MV-4-11 (cell line): ENCODE results near the gene SIGLEC1.

Experiments used
- DNase-seq: peaks from one replicate; lab custom pipeline; 2025; lab: John Stamatoyannopoulos, UW

The SIGLEC1 gene

DNA sequence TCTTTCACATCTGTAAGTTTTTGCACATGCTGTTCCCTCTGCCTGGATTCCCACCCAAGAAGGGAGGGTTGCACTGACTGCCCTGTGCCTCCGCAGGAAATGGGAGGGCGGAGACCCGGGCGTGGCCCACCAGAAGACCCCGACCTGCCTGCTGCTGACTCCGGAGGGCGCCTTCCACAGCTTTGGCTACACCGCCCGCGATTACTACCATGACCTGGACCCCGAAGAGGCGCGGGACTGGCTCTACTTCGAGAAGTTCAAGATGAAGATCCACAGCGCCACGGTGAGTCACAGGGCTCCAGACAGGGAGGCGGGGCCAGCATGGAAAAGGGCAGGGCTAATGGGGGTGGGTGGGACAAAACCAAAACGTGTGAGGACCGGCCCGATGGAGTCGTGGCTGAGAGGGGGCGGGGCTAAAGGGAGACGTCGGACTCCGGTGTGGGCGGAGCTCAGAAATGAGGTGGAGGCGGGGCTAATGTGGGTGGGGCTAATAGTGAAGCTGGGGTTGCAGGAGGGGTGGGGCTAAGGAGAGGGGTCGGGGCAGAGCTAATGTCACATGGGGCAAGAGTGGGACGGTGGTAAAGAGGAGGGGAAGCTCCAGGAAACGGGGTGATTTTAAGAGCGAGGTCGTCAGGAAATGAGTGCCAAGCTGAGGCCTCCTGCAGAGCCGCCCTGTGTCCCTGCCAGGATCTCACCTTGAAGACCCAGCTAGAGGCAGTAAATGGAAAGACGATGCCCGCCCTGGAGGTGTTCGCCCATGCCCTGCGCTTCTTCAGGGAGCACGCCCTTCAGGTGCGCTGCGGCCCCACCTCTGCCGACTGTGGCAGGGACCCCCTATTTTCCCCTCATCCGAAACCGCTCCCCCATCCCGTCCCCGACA, 32.6 kb upstream of the SIGLEC1 start:
- peak; percentile 74 for DNase-seq

DNA sequence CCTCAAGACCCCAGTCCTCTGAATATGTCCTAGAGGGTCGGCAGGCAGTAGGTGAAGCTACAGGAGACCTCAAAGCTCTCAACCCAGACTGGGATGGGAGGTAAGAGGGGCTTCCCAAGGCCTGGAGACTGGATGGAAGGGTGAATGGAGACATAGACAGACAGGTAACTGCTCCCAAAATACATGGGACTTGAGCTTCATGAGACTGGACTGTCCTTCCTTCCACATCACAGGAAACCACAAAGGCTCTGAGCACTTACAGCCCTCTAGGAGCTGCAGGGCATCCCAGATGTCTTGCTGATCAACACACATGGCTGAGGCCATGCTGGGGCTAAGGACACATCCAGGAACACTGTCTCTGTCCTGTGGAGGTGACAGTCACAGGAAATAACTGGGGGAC, 31.6 kb upstream of the SIGLEC1 start:
- no peak for DNase-seq

DNA sequence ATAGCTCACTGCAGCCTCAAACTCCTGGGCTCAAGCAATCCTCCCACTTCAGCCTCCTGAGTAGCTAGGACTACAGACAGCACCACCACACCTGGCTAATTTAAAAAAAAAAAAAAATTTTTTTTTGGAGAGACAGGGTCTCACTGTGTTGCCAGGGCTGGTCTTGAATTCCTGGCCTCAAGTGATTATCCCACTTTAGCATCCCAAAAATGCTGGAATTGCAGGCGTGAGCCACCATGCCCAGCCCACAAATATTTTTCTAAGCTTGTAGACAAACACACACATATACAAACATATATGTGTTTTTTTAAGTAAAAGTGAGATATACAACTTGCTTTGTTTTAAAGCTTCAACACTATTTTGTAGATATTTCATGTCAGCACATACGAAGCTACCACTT, 30.9 kb upstream of the SIGLEC1 start:
- DNase-seq: no peak

DNA sequence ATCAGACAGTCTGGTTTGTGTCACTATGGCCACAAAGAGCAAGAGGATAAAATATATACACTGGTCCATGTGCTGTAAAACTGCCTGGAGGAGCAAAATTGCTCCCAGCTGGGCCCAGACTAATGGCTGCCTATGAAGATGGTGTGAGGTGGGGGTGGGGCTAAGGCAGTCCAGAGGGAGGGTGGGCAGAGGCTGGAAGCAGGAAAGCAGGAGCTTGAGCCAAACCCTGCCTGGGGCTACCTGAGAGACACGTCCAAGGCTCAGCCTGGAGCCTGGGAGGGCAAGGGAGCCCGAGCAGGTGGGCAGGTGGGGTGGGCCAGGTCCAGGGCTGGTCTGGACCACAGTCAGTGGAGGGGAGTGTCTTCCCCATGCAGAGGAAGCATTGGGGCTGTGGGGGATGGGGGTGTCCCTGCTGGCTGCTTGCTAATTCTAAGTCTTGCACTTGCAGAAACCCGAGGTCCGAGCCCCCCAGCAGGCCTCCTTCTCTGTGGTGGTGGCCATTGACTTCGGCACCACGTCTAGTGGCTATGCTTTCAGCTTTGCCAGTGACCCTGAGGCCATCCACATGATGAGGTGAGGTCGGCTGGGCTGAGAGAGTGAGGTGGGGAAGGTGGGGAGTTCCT, 29.5 kb upstream of the SIGLEC1 start:
- no peak for DNase-seq

DNA sequence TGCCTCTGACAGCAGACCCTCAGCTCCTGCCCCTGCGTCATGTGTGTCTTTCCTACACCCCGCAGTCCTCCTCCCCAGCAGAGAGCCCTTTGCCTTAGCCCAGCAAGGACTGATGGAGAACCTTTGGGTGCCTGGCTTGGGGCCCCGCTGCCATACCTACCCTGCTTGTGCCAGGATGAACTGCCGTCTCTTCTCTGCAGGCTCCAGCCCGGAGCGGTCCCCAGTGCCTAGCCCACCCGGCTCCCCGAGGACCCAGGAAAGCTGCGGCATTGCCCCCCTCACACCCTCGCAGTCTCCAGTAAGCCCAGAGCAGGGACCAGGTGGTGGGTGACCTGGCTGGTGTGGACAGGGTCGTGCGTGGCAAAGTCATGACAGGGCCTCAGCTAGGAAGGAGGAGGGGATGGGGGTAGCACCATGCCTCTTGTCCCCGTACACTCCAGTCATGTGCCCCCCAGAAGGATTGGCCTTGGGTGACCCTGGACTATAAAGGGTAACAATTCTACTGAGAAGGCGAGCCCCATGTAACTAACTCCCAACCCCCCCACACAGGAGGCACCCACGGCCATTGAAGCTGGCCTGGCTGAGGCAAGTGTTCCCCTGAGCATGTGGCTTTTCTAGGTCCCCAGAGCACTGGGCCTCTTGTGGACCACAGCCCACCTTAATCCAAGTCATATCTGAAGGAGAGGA, 28.4 kb upstream of the SIGLEC1 start:
- DNase-seq: no peak

DNA sequence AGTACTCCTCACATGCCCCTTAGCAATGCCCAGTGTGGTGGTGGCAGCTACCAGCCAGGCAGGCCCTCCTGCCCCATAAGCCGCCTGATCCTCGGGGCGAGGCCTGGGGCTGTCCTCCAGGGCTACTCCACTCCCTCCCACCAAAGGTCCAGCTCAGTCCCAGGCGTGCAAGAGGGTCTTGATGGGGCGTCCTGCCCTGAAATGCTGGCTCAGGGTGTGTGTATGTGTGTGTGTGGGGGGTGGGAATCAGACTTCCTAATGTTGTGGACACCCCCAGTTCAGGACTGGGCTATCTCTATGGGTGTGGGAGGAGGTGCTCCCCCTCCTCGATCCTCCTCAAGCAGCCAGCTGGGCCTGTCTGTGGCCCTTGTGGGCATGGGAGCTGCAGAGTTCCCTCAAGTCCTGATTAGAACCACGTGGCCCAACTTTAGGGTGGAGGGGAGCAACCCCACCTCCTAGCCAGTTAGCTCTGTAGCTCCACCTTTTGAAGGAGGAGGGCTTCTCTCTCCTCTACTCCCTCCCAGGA, 27.6 kb upstream of the SIGLEC1 start:
- no peak for DNase-seq

DNA sequence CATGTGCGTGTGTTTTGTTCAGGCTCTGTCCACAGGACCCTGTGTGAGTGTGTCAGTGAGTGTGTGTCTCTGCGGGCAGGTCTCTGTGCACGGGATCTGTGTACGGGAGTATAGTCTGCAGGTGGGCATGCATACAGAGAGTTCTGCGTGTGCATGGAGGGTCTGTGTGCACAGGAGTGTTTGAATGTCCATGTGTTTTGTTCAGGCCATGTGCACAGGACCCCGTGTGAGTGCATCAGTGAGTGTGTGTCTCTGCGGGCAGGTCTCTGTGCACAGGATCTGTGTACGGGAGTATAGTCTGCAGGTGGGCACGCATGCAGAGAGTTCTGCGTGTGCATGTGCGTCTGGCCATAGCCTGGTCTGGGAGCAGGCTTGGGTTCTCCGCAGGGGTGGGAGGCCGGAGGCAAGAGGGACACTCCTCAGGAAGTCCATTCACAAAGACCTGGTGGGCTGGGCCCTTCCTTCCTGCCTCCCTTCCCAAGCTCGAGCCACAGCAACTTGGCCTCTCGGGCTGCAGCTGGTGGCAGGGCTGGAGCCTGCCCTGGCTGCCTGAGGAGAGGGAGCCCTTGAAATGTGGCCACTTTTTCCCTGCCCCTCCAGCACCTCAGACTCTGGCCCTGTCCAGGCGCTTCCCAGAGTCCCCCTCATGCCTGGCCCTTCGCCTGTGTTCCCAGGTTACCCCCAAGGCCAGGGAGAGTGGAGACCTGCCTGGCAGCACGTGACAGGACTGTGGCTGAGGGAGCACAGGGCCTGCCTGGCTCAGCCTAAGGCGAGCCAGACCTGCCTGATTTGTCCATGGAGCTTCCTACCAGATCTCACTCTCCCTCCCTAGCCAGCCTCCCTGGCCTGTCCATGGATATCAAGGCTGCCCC, 26.9 kb upstream of the SIGLEC1 start:
- DNase-seq: no peak

DNA sequence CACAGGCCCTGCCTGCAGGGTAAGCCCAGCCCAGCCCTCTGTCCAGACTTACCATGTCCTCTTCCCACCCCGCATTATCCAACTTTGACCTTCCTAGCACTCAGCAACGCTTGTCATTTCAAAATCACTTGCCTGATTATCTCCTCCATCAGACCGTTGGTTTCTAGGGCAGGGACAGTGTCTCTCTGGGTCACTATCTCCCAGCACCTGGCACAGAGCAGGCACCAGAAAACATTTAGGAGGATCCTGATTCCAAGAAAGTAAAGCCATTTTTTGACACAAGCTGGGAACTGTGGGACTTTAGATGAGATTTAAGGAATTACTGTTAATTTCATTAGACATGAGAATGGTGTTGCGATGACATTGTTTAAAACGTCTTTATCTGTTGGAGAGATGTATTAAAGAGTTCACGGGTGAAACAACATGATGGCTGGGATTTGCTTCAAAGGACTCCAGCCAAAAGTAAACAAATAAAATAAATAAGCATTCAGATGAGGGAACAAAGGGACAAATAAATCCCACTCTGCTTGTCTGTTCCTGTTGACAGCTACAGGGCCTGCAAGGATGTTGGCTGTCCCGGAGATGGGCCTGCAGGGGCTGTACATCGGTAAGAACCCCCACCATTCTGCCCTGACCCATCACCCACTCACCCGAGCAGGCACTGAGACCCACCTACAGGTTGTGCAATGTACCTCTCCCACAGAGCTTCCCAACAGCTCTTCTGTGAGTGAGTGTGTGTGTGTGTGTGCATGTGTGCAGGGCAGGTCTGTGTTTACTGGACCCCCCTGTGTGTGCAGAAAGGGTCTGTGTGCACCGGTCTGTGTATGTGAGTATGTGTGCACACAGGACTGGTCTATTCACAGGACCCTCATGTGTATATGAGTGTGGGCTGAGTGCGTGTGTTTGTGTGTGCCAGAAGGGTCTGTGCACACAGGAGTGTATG, 26.0 kb upstream of the SIGLEC1 start:
- no peak for DNase-seq

DNA sequence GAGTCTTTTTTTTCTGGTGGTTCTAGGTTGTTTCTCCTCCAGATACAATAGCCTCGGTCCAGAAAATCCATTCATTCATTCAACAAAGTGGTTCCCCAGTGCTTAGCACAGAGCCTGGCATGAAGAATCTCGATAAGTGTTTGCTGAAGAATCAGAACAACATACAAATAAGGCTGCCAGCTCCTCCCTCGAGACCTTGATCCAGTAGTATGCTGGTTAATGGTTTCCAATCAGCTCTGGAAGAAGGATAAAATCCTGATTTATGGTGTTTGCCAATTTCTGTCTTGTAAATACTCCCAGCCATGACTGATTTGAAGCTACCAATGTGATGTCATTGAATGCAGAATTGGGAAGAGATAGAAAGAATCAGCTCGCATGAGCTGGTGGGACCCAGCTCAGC, 23.4 kb upstream of the SIGLEC1 start:
- no peak for DNase-seq

DNA sequence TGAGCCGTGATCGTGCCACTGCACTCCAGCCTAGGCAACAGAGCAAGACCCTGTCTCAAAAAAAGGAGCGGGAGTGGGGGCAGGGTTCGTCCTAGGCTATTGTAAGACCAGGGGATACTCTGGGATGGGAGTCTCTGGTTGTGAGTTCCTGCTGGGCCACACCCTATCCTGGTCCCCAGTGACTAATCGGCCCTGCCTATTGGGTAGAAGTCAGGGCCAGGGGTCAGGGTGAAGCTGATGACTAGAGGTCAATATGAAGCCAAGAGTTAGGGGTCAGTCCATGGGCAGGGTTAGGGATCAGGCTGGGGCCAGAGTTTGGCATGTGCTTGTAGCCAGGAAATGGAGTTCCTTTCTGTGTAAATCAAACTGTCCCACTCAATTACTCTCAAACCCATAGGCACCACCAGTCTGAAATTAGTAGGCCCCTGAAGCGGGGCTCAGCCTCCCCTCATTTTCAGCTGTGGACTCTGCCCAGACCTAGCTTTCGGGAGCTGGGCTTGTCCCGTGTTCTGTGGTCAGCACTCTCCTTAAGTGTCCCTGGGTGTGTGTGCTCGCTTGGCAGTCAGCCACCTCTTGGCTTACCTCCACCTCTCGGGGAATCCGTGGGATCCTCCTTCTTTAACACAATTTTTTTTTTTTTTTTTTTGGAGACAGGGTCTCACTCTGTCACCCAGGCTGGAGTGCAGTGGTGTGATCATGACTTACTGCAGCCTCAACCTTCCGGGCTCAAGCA, 21.9 kb upstream of the SIGLEC1 start:
- no peak for DNase-seq

DNA sequence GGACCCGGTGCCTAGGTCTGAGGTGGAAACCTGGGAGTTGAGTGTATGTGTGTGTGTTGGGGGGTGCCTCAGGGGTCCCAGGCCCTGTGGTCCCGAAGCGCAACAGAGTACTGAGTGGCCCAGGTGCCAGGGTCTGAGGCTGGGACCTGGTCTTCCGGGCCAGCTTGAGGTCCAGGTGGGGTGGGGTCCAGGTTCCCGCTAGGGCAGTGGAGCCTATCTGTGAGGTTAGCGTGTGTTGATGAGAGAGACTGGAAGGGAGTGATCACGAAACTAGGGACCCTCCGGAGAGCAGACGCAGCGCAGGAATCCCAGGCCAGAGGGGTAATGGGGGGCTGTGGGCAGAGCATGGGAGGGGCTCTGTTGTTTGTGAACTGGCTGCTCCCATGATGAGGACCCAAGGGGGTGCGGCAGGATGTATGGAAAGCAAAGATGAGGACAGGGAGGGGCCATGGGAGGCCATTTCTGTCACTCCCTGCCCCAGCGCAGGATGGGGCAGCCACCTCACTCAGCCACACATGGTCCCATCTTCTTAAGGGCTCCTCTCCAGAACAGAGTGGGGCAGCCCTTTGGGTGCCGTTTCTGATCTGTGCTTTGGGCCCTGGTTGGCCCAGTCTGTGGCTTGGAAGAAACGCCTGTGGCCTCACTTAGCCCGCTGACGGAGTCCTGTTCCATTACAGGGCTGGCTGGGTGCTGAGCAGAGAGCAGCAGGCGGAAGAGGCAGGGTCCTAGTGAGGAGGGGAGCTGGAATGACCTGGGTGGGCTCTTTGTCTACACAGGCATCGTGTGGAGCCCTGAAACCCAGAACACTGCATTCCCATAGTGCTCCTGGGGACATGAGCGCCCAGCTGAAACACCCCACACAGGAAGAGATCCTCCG, 21.0 kb upstream of the SIGLEC1 start:
- DNase-seq: no peak

DNA sequence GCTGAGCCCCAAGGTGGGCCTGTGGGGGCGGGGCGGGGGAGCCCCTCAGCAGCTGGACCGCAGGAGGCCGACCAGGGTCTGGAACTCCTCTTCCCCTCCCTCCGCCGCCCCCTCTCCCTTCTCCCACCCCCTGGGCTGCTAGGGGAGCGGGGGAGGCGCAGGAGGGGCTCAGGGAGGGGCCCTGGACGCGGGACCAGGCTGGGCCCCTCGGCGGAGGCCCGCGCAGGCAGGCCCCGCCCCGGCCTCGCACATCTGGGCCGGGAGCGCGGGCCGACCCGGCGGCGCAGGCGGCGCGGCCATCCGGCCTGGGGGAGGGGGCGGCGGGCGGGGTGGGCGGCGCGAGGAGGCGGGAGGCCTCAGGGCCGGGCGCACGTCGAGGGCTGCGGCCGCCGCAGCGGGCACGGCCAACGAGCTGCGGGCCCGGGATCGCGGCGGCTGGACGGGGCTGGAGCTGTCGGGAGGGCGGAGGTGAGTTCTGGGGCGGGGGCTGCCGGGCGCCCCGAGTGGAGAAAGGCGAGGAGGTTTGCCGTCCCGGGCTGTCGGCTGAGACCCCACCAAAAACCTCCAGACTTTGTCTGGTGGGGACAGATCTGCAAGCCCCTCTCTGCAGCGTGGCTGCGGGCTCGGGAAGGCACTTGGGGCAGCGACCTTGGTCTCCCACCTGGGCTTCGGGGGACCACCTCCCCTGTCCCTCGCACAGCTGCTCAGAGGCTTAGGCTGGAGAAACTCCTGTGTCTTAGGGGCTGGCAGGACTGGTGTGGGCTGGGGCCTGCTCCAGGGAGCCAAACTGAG, 20.1 kb upstream of the SIGLEC1 start, which contains the start of gene HSPA12B:
Gene HSPA12B, plus strand, starts transcription at position 359 of the 792 bp plus-strand sequence. CDS start 5,990 bp downstream, outside the sequence.
- DNase-seq: no peak

DNA sequence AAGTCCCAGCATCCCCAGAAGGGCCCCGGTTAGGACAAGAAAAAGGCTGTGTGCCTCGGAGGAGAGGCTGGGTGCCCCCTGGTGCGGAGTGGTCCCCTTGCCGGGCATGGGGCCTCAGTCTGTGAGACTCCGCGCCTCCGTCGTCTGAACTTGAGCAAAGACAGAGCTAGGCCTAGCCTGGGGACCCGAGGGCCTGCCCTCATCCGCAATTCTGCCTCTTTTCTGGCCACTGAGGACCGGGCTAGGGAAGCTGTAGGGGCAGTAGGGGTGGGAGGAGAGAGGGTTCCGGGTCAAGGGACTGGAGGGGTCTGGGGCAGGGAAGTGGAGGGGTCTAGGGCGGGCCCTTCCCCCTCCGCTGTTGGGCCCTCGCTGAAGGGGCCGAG, 19.5 kb upstream of the SIGLEC1 start:
- DNase-seq: no peak

DNA sequence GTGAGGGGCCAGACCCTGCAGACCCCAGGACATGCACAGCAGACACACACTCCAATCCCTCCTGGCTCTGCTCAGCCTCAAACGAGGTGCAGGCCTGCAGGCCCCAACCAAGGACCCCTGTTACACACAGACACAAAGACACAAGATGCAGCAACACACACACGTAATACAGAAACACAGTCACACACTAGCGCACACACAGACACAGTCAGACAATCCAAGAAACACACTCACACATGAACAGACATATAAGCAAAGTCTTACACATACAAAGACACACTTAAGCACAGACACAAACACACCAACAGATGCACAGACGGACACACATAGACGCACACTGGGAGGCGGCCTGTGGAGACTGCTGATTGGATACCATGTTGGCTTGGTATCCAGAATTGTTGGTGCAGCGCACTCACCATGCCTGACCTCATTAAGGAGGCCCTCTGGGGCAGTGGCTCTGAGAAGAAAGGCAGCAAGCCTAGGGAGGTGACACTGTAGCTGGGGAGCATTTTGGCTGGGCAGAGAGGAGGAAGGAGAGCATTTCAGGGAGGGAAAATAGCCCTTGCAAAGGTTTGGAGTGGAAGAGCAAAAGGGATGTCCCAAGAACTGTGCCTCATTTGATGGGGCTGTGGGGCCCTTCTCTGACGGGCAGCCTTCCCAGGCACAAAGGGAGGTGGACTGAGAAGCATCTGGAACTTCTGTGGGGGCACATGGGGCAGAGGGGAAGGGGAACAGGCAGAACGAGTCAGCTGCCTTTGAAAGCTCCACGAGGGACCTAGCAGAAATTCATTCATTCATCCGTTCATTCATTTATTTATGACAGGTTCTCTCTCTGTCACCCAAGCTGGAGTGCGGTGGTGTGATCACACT, 18.6 kb upstream of the SIGLEC1 start:
- DNase-seq: no peak

DNA sequence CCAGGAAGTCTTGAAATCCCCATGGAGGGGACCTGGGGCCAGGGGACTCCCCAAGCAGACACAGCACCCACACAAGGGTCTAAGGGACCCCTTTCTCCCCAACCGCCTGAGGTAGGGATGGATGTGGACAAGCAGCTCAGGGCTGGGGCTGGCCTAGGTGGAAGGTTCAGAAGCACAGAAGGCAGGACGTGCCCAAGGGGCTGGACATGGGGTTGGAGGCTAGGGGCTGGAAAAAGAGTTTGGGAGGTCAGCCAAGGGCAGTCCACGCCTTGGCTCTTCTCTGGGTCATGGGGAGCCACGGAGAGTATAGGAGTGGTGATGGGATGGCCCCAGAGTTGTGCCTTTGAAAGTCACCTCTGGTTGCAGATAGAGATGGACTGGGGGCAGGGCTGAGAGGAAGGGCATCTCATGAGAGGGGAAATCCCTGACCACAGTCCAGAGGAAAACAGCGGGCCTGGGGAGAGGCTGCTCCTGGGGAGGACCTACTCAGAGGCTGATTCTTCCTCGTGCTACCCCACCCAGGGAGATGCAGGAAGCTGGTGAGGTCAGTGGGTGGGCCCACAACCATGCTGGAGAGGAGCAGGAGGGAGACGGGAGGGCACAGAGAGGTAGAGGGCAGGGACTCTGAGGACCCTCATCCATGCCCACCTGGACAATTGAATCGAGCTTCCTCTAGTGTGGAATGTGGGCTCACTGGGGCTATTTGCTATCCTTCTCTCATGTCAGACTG, 17.6 kb upstream of the SIGLEC1 start:
- no peak for DNase-seq

DNA sequence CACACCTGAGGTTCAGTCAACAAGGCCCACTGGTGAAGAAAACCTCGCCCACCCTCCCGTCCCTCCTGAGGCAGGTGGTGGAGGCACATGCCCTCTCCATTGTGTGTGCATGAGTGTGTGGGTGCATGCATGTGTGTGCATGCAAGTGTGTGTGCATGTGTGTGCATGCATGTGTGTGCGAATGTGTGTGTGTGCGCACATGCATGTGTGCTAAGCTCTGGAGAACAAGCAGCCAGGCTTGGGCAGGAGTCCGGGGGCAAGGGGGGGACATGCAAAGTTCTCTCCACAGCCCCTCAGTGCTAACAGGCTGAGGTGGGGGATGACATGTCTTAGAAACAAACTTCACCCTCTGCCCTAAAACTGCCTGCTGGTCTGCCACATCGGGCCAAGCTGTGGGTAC, 17.0 kb upstream of the SIGLEC1 start:
- no peak for DNase-seq
